Measurements from ENCODE around the gene ARMC5. TPM values are rescaled to one million over a fixed set of nuclear protein-coding genes. Genes with fewer than 3 reads are reported as not detected.

Gene ARMC5
- total and polyA plus RNA-seq, 9 of the 15 experiments (the other 6 are each of a cell fraction or from before 2014, with no cell fraction given), result 0.11 to 13.5 (median 2.1) TPM

DNA sequence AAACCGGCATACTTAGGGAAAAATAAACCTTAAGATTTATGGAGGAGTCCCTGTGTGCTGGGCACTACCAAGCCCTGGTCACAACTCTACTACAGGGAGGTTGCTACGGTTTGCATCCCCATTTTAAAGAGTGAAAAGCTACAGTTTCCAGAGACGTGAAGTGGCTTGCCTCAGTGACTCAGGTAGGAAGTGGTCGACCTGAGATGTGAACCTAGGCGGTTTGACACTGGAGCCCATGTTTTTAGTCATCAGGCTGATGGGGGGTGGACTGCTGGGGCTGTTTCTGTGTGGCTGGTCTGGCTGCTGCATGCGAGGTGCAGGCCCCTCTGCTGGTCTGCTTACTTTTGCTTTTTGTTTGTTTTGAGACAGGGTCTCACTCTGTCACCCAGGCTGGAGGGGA is 37.7 kb upstream of the ARMC5 start:
- no peaks in the 10 kb centered on the region; the same call in 1 of the 2 replicates for H4K20me1 ChIP-seq (replicated peaks; ENCODE audit: control insufficient read depth, insufficient read depth, low read length)
- no peaks in the 10 kb centered on the region for H3K9me3 ChIP-seq (replicated peaks; ENCODE audit: control insufficient read depth, insufficient read depth, low read depth, low read length)
- intact Hi-C loops (cut with micrococcal nuclease), result no loop called here
- H3K79me2 ChIP-seq (ENCODE audit: control insufficient read depth, insufficient read depth, low read length), result no peaks in the 10 kb centered on the region
- no peak overlapping the region for H3K27ac ChIP-seq (ENCODE audit: extremely low read depth, low read depth, low read length)
- no peaks in the 10 kb centered on the region for H3K36me3 ChIP-seq (ENCODE audit: control insufficient read depth, insufficient read depth, low read length)
- no peak overlapping the region for H3K4me3 ChIP-seq
- peaks cover 22 to 53% of the 10 kb centered on the region in 2 experiments; a peak in 4 of 5 replicates for H3K27me3 ChIP-seq (ENCODE audit: control insufficient read depth in 2 of 2, insufficient read depth in 2 of 2, low read length in 2 of 2)
- H3K9ac ChIP-seq (ENCODE audit: insufficient read depth in 1 of 2, low read depth in 2 of 2, low read length in 2 of 2), result no peak overlapping the region
- ATAC-seq (no peak), FAIRE-seq (no peak), DNase-seq (ENCODE audit: extremely low read depth in 1 of 4, low spot score in 3 of 4) (no peak)
- H3K9me1 ChIP-seq (ENCODE audit: control insufficient read depth, insufficient read depth, low read length), result no peaks in the 10 kb centered on the region
- H3K4me1 ChIP-seq (replicated peaks in 1 of 2; ENCODE audit: control insufficient read depth in 2 of 2, insufficient read depth in 2 of 2, low read length in 2 of 2), result peaks cover 0 to 3% of the 10 kb centered on the region in 2 experiments; a peak in 1 of 5 replicates
- CTCF ChIA-PET (ENCODE audit: low intra/inter-chr PET ratio), result no interaction called here
- TF ChIP-seq SAFB2 (IDR thresholded peaks at IDR 0.05; ENCODE audit: borderline replicate concordance, low read depth, low read length, severe bottlenecking) (no peak), SPI1 (IDR thresholded peaks at IDR 0.05; ENCODE audit: borderline replicate concordance, low read depth, low read length) (no peak), SIN3A (IDR thresholded peaks at IDR 0.05; ENCODE audit: borderline replicate concordance in 2 of 2, control insufficient read depth in 1 of 2, low read depth in 2 of 2, low read length in 2 of 2) (no peak), HEY1 (CRISPR knock-in tag; IDR thresholded peaks at IDR 0.05; ENCODE audit: borderline replicate concordance) (no peak), KLF1 (tag; IDR thresholded peaks at IDR 0.05) (no peak), MEIS2 (IDR thresholded peaks at IDR 0.05; ENCODE audit: partially characterized antibody) (no peak), TEAD4 (IDR thresholded peaks at IDR 0.05; ENCODE audit: low read length) (no peak), TEAD4 (CRISPR knock-in tag; IDR thresholded peaks at IDR 0.05; ENCODE audit: borderline replicate concordance) (no peak), FUS (optimal IDR thresholded peaks at IDR 0.05; ENCODE audit: low read depth, low read length) (no peak), SAP30 (IDR thresholded peaks at IDR 0.05; ENCODE audit: borderline replicate concordance, insufficient read depth, low read depth, low read length, poor library complexity, severe bottlenecking) (no peak), HDAC3 (IDR thresholded peaks at IDR 0.05; ENCODE audit: borderline replicate concordance, partially characterized antibody) (no peak), HNRNPK (IDR thresholded peaks at IDR 0.05; ENCODE audit: low read depth, low read length, poor library complexity, severe bottlenecking) (no peak)
- TF ChIP-seq, protein P1, sequence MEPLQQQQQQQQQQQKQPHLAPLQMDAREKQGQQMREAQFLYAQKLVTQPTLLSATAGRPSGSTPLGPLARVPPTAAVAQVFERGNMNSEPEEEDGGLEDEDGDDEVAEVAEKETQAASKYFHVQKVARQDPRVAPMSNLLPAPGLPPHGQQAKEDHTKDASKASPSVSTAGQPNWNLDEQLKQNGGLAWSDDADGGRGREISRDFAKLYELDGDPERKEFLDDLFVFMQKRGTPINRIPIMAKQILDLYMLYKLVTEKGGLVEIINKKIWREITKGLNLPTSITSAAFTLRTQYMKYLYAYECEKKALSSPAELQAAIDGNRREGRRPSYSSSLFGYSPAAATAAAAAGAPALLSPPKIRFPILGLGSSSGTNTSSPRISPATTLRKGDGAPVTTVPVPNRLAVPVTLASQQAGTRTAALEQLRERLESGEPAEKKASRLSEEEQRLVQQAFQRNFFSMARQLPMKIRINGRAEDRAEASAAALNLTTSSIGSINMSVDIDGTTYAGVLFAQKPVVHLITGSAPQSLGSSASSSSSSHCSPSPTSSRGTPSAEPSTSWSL (CRISPR knock-in tag; IDR thresholded peaks at IDR 0.05; ENCODE audit: borderline replicate concordance), result no peak
- TF ChIP-seq, protein P2, sequence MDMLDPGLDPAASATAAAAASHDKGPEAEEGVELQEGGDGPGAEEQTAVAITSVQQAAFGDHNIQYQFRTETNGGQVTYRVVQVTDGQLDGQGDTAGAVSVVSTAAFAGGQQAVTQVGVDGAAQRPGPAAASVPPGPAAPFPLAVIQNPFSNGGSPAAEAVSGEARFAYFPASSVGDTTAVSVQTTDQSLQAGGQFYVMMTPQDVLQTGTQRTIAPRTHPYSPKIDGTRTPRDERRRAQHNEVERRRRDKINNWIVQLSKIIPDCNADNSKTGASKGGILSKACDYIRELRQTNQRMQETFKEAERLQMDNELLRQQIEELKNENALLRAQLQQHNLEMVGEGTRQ (CRISPR knock-in tag; IDR thresholded peaks at IDR 0.05), result no peak
- TF ChIP-seq, protein P3, sequence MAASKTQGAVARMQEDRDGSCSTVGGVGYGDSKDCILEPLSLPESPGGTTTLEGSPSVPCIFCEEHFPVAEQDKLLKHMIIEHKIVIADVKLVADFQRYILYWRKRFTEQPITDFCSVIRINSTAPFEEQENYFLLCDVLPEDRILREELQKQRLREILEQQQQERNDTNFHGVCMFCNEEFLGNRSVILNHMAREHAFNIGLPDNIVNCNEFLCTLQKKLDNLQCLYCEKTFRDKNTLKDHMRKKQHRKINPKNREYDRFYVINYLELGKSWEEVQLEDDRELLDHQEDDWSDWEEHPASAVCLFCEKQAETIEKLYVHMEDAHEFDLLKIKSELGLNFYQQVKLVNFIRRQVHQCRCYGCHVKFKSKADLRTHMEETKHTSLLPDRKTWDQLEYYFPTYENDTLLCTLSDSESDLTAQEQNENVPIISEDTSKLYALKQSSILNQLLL (CRISPR knock-in tag; IDR thresholded peaks at IDR 0.05; ENCODE audit: borderline replicate concordance), result no peak
- in situ Hi-C loops (cut with MboI), result no loop called here
- 0% methylated on average over 6 of the region's 6 CpGs for WGBS (ENCODE audit: insufficient coverage, low coverage, missing lambda C conversion rate)
- BruUV-seq (replicated peaks), result no TSS peak
- POLR2A ChIA-PET, result interaction anchor here (0.7 to 0.9 kb wide), 3 partner anchors 10 to 241 kb away, joined by 3 to 4 read pairs (median 3); no protein-coding TSS in a partner anchor
- no peak overlapping the region for H2AFZ ChIP-seq (ENCODE audit: low read depth, low read length)
- H3K4me2 ChIP-seq (ENCODE audit: insufficient read depth, low read length), result no peak overlapping the region
